ENCODE measurements around the gene POLK.
"Not testable (repeated sequence)": the region's sequence is repeated elsewhere in the genome, so short reads cannot be mapped to it uniquely, and the experiment has no call there.

The POLK gene

DNA sequence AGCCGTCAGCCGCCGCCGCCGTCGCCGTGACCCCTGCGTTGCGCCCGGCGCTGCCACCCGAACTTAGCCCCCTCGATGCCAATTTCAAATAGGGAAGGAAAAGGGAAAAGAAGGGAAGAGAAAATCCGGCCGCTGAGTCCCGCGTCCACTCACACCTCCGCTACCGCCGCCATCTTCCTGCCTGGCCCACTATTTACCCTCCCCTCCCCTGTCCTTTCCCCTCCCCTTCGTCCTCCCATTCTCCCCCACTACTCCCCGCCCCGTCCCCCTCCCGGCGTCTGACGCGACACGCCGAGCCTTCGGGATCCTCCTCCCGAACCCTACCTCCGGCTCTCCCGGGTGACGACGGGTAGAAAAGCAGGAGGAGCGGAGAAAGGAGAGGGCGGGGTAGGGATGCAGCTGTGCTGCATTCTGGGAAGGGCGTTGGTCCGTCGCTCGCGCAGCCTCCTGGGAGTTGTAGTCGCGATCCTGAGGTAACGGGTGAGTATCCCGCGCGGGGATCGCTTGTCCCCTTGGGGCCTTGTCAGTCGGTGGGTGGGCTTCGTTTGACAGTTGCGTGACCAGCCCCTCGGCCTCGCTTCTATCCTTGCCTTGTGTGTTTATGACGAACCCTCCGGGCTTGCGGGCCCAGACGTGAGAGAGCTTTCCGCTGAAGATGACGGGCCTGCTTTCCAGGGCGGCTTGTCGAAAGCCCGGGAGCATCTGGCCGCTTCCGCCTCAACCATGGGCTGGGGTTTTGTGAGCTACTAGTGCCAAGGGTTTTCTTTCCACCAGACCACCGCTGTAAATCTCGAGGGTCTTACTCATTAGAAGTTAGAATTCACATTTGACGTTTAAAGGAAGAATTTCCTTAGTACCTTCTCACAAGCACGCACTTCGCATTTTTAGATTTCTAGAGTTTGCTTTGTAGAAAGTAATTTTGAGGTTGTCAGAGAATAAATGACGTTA lies at the start of gene POLK, which contains the start of gene CERT1:
TSS of gene POLK (plus strand) at position 457 of the 948 bp plus-strand sequence.
TSS of gene CERT1 (minus strand) at position 195 of the 948 bp plus-strand sequence. CDS start 422 bp downstream, outside the sequence.
- DNase-seq, result peak; percentile 85

DNA sequence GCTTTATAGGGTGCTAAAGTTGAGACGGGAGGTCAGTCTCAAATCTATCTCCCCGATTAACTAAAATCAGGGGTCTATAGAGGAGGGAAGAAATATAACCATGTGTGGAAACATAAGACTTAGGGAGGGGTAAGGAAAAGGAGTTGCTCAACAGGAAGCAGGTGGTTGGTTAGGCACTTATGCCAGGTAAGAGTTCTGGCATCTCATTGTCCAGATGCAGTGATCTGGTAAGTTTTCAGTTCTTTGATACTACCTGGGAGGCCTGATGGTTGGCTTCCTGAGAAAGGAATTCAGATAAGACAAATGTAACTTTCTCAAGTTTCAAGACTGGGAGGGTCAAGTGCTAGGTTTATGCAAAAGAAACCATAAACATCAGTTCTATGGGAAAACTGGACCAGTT lies 48.0 kb upstream of the POLK start:
- no peak for DNase-seq

DNA sequence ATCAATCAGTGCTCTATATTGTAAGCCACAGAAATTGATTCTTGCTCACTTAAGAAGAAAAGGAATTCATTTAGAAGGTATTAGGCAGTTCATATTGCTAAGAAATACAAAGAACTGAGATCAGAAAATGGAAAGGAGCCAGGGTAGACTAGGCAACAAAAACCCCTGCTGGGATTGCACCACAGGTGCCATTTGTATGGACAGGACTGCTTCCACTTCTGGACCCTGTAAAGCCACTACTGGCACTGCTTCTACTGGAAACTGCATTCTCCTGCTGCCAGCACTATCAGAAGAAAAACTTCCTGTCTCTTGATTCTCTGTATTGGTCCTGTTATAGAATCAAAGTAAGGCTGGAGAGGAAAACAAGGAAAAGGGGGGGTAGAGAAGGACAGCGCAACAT lies 46.2 kb upstream of the POLK start:
- no peak for DNase-seq

DNA sequence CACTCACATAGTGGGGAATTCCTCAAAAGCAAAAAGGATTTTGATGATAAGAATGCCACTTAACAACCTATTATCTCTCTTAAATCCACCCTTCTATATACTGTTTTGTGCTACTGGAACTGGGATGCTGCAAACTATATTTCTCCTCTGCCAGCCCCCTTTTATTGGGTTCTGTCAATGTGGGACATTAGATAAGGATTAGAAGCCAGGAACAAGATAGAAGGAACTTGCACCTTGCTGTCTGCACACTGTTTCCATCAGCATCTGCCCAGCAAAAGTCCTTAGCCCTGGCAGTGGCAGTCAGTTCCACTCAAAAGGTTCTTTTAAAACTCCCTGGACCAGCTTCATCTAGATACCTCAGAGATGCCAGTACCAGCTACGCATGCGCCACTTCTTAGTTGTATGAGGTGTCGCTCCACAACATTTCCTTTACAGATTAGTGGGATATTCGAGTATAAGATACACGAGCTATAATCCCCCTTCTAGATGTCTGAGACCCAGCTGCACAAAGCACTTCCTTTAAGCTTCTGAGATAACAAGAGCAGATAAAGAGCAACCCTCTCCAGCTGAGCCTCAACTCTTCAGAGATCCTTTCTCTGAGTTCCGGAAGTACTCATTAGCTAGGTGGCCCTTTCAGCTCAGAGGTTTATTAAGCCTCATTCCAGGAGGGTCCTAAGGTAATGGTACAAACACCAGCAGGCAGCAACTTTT lies 45.5 kb upstream of the POLK start:
- no peak for DNase-seq

- no peak for DNase-seq
Observed at GRCh38 chr5:75468593-75468992, 43.1 kb upstream of the POLK start.

DNA sequence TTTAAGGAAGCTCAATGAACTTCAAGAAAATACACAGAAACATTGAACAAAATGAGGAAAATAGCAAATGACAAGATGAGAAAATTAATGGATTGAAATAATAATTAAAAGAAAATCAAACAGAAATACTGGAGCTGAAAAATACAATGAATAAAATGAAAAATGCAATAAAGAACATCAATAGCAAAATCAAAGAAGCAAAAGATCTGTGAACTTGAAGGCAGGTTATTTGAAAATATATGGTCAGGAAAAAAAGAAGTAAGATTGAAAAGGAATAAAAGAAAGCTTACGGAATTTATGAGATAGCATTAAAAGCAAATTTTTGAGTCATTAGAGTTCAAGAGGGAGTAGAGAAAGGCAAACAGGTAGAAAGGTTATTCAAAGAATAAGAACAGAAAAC lies 42.7 kb upstream of the POLK start:
- no peak for DNase-seq

- no peak for DNase-seq
Observed at GRCh38 chr5:75471193-75471592, 40.5 kb upstream of the POLK start.

DNA sequence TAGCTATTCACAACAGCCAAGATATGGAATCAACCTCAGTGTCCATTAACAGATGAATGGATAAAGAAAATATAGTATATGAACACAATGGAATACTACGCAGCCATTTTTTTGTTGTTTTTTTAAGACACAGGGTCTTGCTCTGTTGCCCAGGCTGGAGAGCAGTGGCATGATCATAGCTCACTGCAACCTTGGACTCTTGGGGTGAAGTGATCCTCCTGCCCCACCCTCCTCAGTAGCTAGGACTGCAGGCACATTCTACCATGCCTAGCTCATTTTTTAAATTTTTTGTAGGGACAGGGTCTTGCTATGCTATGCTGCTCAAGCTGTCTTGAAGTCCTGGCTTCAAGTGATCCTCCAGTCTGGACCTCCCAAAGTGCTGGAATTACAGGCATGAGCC lies 38.7 kb upstream of the POLK start:
- no peak for DNase-seq

GRCh38 chr5:75473463-75473862 lies 38.2 kb upstream of the POLK start:
- no peak for DNase-seq

DNA sequence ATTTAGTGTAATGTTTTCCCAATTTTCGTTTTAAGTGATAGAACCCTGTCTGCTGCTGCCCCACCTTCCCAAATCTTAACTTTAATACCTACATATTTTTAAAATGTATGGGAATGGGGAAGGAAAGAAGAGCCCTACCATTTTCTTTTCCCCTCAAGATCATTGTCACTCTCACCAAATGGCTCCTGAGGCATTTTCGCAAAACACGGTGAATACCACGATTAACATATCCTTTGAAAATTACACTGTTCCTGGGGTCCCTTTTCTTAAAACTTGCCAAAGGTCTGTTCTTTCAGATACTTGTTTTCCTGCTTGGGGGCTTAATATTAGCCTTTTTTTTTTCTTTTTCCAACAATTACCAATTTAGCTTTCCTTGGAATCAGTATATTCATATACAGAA lies 36.3 kb upstream of the POLK start:
- no peak for DNase-seq

DNA sequence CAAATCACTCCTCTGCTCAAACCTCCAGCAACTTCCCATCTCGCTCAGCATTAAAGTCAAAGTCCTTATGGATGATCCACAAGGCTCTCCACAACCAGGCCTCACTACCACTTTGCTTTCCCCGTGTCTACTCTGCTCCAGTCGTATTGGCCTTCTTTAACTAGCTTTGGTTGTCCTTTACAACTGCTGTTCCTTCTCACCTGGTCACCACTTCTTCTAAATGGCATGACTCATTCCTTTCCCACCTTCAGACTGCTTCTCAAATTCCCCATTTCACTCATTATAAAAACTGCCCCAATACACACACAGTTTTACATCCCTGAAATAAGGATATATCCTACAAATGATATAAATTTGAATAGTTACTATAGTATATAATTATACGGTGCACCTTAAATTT lies 30.7 kb upstream of the POLK start:
- no peak for DNase-seq

GRCh38 chr5:75482482-75482881 lies 29.2 kb upstream of the POLK start:
- no peak for DNase-seq

DNA sequence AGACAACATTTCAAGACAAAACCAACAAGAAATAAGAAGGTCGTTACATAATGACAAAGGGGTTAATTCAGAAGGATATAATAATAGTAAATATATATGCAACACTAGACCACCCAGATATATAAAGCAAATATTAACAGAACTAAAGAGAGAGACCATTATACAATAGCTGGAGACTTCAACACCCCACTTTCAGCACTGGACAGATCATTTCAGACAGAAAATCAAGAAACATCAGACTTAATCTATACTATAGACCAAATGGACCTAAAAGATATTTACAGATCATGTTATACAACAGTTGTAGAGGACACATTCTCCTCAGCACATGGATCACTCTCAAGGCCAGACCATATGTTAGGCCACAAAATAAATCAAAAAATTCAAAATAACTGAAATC lies 27.1 kb upstream of the POLK start:
- DNase-seq, result no peak

GRCh38 chr5:75489847-75490246 lies 21.8 kb upstream of the POLK start:
- DNase-seq, result not testable (repeated sequence)

GRCh38 chr5:75491621-75492020 lies 20.1 kb upstream of the POLK start:
- no peak for DNase-seq

DNA sequence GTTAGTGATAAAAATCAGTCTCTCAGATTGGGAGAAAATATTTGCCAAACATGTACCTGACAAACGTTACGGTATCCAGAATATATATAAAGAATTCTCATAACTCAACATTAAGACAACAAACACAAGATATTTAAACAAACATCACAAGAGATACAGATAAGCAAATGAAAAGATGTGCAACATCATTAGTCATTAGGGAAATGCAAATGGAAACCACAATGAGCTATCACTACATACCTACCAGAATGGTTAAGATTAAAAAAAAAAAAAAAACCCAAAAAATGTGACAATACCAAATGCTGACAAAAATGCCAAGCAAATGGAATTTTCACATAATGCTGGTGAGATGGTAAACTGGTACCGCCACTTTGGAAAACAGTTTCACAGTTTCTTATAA lies 15.7 kb upstream of the POLK start:
- DNase-seq, result no peak

DNA sequence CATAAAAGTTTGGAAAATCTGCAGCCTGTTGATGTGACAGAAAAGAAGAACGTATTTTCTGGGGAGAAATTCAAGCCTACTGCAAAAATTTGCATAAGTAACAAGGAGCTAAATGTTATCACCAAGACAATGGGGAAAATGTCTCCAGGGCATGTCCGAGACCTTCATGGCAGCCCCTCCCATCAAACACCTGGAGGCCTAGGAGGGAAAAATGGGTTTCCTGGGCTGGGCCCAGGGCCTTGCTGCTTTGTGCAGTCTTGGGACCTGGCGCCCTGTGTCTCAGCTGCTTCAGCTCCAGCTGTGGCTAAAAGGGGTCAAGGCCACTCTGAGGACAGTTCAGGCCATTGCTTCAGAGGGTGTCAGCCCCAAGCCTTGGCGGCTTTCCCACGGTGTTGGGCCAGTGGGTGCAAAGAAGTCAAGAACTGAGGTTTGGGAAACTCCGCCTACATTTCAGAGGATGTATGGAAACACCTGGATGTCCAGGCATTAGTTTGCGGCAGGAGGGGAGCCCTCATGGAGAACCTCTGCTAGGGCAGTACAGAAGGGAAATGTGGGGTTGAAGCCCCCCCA lies 13.4 kb upstream of the POLK start:
- no peak for DNase-seq

- not testable (repeated sequence) for DNase-seq
Observed at GRCh38 chr5:75498875-75499274, 12.8 kb upstream of the POLK start.

DNA sequence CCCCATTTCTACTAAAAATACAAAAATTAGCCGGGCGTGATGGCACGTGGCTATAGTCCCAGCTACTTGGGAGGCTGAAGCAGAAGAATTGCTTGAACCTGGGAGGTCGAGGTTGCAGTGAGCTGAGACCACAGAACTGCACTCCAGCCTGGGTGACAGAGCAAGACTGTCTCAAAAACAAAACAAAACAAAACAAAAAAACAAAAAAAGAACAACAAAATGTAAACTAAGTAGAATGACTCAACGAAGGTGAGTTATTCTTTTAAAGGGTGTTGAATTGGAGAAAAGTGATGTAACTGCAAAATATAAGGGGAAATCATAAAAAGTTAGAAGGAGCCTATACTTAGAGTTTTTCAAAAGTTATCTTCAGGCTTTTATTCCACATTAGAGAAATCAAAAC lies 6.6 kb upstream of the POLK start:
- not testable (repeated sequence) for DNase-seq

DNA sequence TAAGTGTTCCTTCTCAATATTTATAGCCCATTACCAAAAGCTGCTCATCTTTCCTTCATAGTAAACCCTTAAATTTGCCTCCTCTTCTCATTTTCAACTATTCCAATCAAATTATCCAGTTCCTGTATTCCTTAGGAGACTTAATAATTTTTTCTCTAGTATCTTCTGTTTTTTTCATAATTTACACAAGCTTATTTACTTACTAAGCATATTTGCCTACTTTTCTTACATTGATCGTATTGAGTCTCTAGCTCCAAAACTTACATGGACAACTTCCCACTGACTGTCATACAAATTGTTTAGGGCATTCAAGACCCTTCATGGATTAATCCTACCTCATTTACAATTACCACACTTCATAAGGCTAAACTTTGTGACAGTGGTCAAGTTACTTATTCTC lies 3.9 kb upstream of the POLK start:
- DNase-seq, result no peak

- no peak for DNase-seq
Observed at GRCh38 chr5:75509546-75509945, 2.1 kb upstream of the POLK start.

- DNase-seq, result no peak
Observed at GRCh38 chr5:75509956-75510355, 1.7 kb upstream of the POLK start.

- no peak for DNase-seq
Observed at GRCh38 chr5:75510417-75510835, 1.3 kb upstream of the POLK start.

All from NCI-H1105 treated with DMSO at 0.1 percent for 48 hours (cell line).